Suprapubic skin (tissue), 3 donors: Measurements from ENCODE around the gene PFKFB3.

Experiments
- POLR2AphosphoS5 ChIP-seq, 3 donors: sonication (generic); formaldehyde crosslinking; IDR thresholded peaks; one replicate each; pipeline ENCODE4 v1.6.1; 2017; ENCODE audit warnings: antibody characterized with exemption in 3 of 3
- TF ChIP-seq, protein P1 (sequence below), 2 donors: fragments of 200-600 bp in 1 of 2; fragments of 450-650 bp in 1 of 2; sonication (generic) in 1 of 2; IDR thresholded peaks; one replicate each; pipeline ENCODE4 v1.5.1; 2016 to 2019; ENCODE audit warnings: antibody characterized with exemption in 2 of 2, mild to moderate bottlenecking in 1 of 2, moderate library complexity in 1 of 2

DNA sequence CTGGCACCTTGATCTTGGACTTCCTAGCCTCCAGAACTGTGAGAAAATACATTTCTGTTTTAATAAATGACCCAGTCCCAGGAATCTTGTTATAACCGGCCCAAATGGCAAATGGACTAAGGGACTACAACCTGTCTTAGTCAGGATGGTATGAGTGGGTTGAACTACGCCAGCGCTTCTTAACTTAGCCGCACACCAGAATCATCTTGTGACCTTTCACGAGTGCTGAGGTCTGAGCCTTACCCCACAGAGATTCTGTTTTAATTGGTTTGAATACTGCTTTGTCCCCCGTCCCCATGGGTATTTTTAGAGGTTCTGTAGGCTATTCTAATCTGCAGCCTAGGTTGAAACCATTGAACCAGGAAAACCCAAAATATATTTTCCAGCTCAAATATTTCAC, 48.0 kb downstream of the PFKFB3 start:
- TF ChIP-seq, protein P1, sequence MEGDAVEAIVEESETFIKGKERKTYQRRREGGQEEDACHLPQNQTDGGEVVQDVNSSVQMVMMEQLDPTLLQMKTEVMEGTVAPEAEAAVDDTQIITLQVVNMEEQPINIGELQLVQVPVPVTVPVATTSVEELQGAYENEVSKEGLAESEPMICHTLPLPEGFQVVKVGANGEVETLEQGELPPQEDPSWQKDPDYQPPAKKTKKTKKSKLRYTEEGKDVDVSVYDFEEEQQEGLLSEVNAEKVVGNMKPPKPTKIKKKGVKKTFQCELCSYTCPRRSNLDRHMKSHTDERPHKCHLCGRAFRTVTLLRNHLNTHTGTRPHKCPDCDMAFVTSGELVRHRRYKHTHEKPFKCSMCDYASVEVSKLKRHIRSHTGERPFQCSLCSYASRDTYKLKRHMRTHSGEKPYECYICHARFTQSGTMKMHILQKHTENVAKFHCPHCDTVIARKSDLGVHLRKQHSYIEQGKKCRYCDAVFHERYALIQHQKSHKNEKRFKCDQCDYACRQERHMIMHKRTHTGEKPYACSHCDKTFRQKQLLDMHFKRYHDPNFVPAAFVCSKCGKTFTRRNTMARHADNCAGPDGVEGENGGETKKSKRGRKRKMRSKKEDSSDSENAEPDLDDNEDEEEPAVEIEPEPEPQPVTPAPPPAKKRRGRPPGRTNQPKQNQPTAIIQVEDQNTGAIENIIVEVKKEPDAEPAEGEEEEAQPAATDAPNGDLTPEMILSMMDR (IDR thresholded peaks at IDR 0.05) = no peak
- no peak for TF ChIP-seq POLR2AphosphoS5 (IDR thresholded peaks at IDR 0.05)
